Measurements from ENCODE around the gene LPAR1. TPM values are rescaled to one million over a fixed set of nuclear protein-coding genes. Genes with fewer than 3 reads are reported as not detected.

LPAR1 gene
- total RNA-seq, 1 donor from 2014 or later = 8.5 TPM

GRCh38 chr9:110952540-110952859 lies 85.8 kb downstream of the LPAR1 start:
- TF ChIP-seq CTCF (conservative IDR thresholded peaks at IDR 0.05; ENCODE audit: low read depth, low read length) = no peak
- DNase-seq (ENCODE audit: low read depth) = no peak
- H3K4me3 ChIP-seq (ENCODE audit: low read depth, low read length) = no peak overlapping the region

- TF ChIP-seq CTCF (conservative IDR thresholded peaks at IDR 0.05; ENCODE audit: low read depth, low read length) = no peak
- no peak overlapping the region for H3K4me3 ChIP-seq (ENCODE audit: low read depth, low read length)
- no peak for DNase-seq (ENCODE audit: low read depth)
These were observed 86.3 kb downstream of the LPAR1 start for GRCh38 chr9:110951805-110952539.

GRCh38 chr9:110950041-110950645 lies 88.1 kb downstream of the LPAR1 start:
- H3K4me3 ChIP-seq (ENCODE audit: low read depth, low read length) = no peak overlapping the region
- no peak for DNase-seq (ENCODE audit: low read depth)
- TF ChIP-seq CTCF (conservative IDR thresholded peaks at IDR 0.05; ENCODE audit: low read depth, low read length) = no peak

GRCh38 chr9:110949081-110949480 lies 89.2 kb downstream of the LPAR1 start:
- DNase-seq (ENCODE audit: low read depth) = no peak
- no peak overlapping the region for H3K4me3 ChIP-seq (ENCODE audit: low read depth, low read length)
- TF ChIP-seq CTCF (conservative IDR thresholded peaks at IDR 0.05; ENCODE audit: low read depth, low read length) = no peak

- H3K4me3 ChIP-seq (ENCODE audit: low read depth, low read length) = no peak overlapping the region
- no peak for DNase-seq (ENCODE audit: low read depth)
- TF ChIP-seq CTCF (conservative IDR thresholded peaks at IDR 0.05; ENCODE audit: low read depth, low read length) = no peak
These were observed 90.7 kb downstream of the LPAR1 start for GRCh38 chr9:110947491-110948044.

- H3K4me3 ChIP-seq (ENCODE audit: low read depth, low read length) = no peak overlapping the region
- TF ChIP-seq CTCF (conservative IDR thresholded peaks at IDR 0.05; ENCODE audit: low read depth, low read length) = no peak
- DNase-seq (ENCODE audit: low read depth) = no peak
These were observed 95.7 kb downstream of the LPAR1 start for GRCh38 chr9:110942522-110942921.

All from epithelial cell of proximal tubule (primary cell).